Measurements from ENCODE around the gene SYNDIG1.
A peak's percentile ranks its signal among the peaks of the same experiment; 100 is the strongest.

Gene SYNDIG1

DNA sequence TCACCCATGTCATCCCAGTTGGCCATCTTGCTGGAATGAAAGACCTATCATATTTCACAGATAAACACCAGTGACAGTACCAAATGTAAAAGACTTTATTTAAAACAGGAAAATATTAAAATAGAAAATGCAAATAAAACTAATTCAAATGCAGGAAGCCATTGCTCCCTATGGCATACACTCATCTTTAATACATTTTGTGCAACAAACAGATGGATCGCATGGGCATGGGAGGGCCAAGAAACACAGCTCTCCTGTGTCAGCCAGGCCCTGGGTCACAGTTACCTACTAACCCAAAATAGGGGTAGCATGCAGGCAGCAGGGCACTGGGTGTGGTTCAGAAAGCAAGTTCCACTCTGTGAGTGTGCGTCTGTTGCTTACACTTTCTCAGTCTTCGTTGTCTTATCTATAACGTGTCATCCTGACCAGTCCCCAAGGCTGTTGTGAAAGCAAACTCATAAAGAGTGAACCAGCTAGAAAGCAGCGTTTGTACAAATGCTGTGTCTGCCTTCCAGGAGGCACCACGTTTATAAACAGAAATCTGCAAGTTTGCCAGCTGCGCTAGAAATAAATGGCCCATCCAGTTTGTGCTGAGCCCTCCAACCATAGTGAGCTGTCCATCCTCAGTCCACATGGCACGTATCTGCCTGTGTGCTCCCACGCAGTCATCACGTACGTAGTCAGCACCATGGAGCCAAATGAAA lies 180.5 kb downstream of the SYNDIG1 start:
- TF ChIP-seq, protein P1, sequence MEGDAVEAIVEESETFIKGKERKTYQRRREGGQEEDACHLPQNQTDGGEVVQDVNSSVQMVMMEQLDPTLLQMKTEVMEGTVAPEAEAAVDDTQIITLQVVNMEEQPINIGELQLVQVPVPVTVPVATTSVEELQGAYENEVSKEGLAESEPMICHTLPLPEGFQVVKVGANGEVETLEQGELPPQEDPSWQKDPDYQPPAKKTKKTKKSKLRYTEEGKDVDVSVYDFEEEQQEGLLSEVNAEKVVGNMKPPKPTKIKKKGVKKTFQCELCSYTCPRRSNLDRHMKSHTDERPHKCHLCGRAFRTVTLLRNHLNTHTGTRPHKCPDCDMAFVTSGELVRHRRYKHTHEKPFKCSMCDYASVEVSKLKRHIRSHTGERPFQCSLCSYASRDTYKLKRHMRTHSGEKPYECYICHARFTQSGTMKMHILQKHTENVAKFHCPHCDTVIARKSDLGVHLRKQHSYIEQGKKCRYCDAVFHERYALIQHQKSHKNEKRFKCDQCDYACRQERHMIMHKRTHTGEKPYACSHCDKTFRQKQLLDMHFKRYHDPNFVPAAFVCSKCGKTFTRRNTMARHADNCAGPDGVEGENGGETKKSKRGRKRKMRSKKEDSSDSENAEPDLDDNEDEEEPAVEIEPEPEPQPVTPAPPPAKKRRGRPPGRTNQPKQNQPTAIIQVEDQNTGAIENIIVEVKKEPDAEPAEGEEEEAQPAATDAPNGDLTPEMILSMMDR (IDR thresholded peaks at IDR 0.05; ENCODE audit: poor library complexity, severe bottlenecking), result no peak
- no peaks in the 10 kb centered on the region for H3K36me3 ChIP-seq (ENCODE audit: low read depth)
- no peaks in the 10 kb centered on the region for H3K27me3 ChIP-seq (ENCODE audit: insufficient read depth, poor library complexity, severe bottlenecking)
- H3K4me1 ChIP-seq (ENCODE audit: insufficient read depth, poor library complexity, severe bottlenecking), result no peaks in the 10 kb centered on the region
- DNase-seq (ENCODE audit: low spot score), result no peak
- no peaks in the 10 kb centered on the region for H3K9me3 ChIP-seq (ENCODE audit: severe bottlenecking)
- H3K4me3 ChIP-seq (ENCODE audit: severe bottlenecking), result no peak overlapping the region
- H3K27ac ChIP-seq (ENCODE audit: poor library complexity, severe bottlenecking), result no peak overlapping the region
- ATAC-seq (ENCODE audit: low read depth), result no peak

GRCh38 chr20:24651171-24651975 lies 181.9 kb downstream of the SYNDIG1 start:
- no peaks in the 10 kb centered on the region for H3K9me3 ChIP-seq (ENCODE audit: severe bottlenecking)
- H3K27ac ChIP-seq (ENCODE audit: poor library complexity, severe bottlenecking), result no peak overlapping the region
- H3K4me3 ChIP-seq (ENCODE audit: severe bottlenecking), result no peak overlapping the region
- no peaks in the 10 kb centered on the region for H3K27me3 ChIP-seq (ENCODE audit: insufficient read depth, poor library complexity, severe bottlenecking)
- no peaks in the 10 kb centered on the region for H3K4me1 ChIP-seq (ENCODE audit: insufficient read depth, poor library complexity, severe bottlenecking)
- TF ChIP-seq, protein P1 (IDR thresholded peaks at IDR 0.05; ENCODE audit: poor library complexity, severe bottlenecking), result no peak
- DNase-seq (ENCODE audit: low spot score) (no peak), ATAC-seq (ENCODE audit: low read depth) (peak; percentile 44; the same call in 2 of the 3 replicates)
- no peaks in the 10 kb centered on the region for H3K36me3 ChIP-seq (ENCODE audit: low read depth)

DNA sequence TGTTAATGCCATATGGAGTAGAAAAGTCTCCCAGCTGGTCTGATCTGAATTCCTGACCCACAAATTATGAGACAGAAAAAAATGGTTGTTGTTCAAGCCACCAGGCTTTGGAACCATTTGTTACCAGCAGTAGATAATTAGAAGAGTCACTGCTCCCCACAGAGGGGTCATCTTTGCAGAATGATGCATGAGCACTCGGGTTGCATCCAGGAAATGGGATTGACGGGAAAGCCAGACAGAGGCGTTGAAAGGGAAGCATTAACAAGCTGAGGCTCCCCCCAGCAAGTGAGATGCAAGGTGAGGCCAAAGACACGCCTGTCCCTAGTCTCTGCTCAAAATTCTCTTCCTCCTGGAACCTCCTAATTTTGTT lies 182.5 kb downstream of the SYNDIG1 start:
- DNase-seq (ENCODE audit: low spot score) (no peak), ATAC-seq (ENCODE audit: low read depth) (no peak)
- no peaks in the 10 kb centered on the region for H3K4me1 ChIP-seq (ENCODE audit: insufficient read depth, poor library complexity, severe bottlenecking)
- TF ChIP-seq, protein P1 (IDR thresholded peaks at IDR 0.05; ENCODE audit: poor library complexity, severe bottlenecking), result no peak
- H3K27ac ChIP-seq (ENCODE audit: poor library complexity, severe bottlenecking), result no peak overlapping the region
- H3K36me3 ChIP-seq (ENCODE audit: low read depth), result no peaks in the 10 kb centered on the region
- H3K9me3 ChIP-seq (ENCODE audit: severe bottlenecking), result no peaks in the 10 kb centered on the region
- H3K27me3 ChIP-seq (ENCODE audit: insufficient read depth, poor library complexity, severe bottlenecking), result no peaks in the 10 kb centered on the region
- no peak overlapping the region for H3K4me3 ChIP-seq (ENCODE audit: severe bottlenecking)

GRCh38 chr20:24653306-24653705 lies 183.9 kb downstream of the SYNDIG1 start:
- H3K4me1 ChIP-seq (ENCODE audit: insufficient read depth, poor library complexity, severe bottlenecking), result no peaks in the 10 kb centered on the region
- H3K27me3 ChIP-seq (ENCODE audit: insufficient read depth, poor library complexity, severe bottlenecking), result no peaks in the 10 kb centered on the region
- ATAC-seq (ENCODE audit: low read depth), result no peak
- no peak overlapping the region for H3K4me3 ChIP-seq (ENCODE audit: severe bottlenecking)
- no peak for DNase-seq (ENCODE audit: low spot score)
- TF ChIP-seq, protein P1 (IDR thresholded peaks at IDR 0.05; ENCODE audit: poor library complexity, severe bottlenecking), result no peak
- H3K27ac ChIP-seq (ENCODE audit: poor library complexity, severe bottlenecking), result no peak overlapping the region
- no peaks in the 10 kb centered on the region for H3K36me3 ChIP-seq (ENCODE audit: low read depth)
- H3K9me3 ChIP-seq (ENCODE audit: severe bottlenecking), result no peaks in the 10 kb centered on the region

DNA sequence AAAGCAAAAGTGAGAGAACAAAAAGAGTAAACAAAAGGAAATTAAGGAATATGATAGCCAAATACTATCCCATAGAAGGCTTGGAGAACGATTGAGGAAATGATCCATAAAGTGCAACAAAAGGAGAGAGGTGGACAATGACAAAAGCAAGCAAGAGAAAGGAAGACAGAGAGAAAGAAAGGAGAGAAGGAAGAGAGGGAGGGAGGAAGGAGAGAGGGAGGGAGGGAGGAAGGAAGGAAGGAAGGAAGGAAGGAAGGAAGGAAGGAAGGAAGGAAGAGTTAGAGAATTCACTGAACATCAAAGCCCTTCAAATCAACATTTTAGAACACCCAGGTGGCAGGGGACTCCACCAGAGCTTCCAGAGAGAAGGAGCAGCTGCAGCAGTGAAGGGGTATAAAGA lies 185.0 kb downstream of the SYNDIG1 start:
- TF ChIP-seq, protein P1 (IDR thresholded peaks at IDR 0.05; ENCODE audit: poor library complexity, severe bottlenecking), result no peak
- no peaks in the 10 kb centered on the region for H3K36me3 ChIP-seq (ENCODE audit: low read depth)
- H3K4me3 ChIP-seq (ENCODE audit: severe bottlenecking), result no peak overlapping the region
- DNase-seq (ENCODE audit: low spot score), result no peak
- H3K9me3 ChIP-seq (ENCODE audit: severe bottlenecking), result no peaks in the 10 kb centered on the region
- H3K4me1 ChIP-seq (ENCODE audit: insufficient read depth, poor library complexity, severe bottlenecking), result no peaks in the 10 kb centered on the region
- no peak for ATAC-seq (ENCODE audit: low read depth)
- H3K27ac ChIP-seq (ENCODE audit: poor library complexity, severe bottlenecking), result no peak overlapping the region
- no peaks in the 10 kb centered on the region for H3K27me3 ChIP-seq (ENCODE audit: insufficient read depth, poor library complexity, severe bottlenecking)

All from RWPE2 (cell line).